ENCODE measurements around the gene GABRB3.

GABRB3 gene

DNA sequence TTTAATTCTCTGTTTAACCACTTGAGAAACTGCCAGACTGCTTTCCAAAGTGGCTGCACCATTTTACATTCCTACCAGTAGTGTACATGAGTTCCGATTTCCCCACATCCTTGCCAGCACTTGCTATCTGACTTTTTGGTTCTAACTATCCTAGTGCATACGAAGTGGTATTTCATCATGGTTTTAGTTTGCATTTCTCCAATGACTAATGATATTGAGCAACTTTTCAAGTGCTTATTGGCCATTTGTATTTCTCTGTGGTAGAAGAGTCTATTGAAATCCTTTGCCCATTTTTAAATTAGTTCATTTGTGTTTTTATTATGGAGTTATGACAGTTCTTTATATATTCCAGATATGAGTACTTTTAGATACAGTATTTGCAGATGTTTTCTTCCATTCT is 247.8 kb downstream of the GABRB3 start:
- no peak for DNase-seq

- DNase-seq: no peak
Observed at GRCh38 chr15:26521691-26522198, 251.1 kb downstream of the GABRB3 start.

GRCh38 chr15:26521130-26521529 is 251.7 kb downstream of the GABRB3 start:
- DNase-seq: no peak

DNA sequence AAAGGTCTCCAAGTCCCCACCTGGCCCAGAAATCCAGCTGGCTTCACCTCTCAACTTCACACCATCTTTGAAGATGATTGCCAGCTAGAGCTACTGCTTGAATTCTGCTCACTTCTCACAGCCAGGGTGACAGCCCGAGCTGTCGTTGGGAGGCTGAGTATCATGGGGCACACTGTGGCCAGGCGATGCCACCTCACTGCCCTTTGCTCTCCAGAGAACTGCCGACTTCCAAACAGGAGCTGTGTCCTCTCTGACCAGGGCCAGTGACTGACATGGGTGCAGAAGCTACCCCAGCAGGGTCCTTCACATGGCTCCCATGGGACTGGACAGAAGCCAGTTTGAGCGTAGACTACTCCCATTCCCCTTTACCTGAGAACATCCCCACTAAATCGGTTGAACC is 254.0 kb downstream of the GABRB3 start:
- no peak for DNase-seq

GRCh38 chr15:26516102-26516980 is 256.5 kb downstream of the GABRB3 start:
- DNase-seq: no peak

DNA sequence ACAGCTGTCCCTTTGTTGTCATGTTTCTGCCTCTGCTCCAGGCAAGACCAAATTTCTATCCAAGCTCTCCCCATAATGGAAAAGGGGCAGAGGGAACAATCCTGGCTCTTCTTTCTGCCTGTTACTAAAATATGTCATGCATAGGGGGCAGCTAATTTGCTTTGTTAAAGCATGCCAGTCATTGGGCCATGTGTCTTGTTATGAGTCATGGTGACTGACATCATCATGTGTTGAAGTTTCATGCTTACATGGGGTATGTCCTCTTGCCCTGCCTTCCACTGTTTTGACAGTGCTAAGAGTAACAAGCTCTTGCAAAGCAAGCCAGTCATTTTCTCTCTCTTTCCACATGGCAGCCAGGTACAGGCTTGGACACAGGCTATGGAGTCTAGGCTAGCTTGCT is 268.9 kb downstream of the GABRB3 start:
- DNase-seq: no peak

All from KG1 (cell line).